Measurements from ENCODE around the gene NBAS. TPM values are rescaled to one million over a fixed set of nuclear protein-coding genes. Genes with fewer than 3 reads are reported as not detected.

NBAS gene
- total RNA-seq, 1 donor from 2014 or later = 61.6 TPM

GRCh38 chr2:15471606-15472005, 89.5 kb downstream of the NBAS start:
- TF ChIP-seq CTCF (conservative IDR thresholded peaks at IDR 0.05) = no peak
- H3K27me3 Mint-ChIP-seq (ENCODE audit: low read depth) = no peaks in the 10 kb centered on the region
- H3K27ac Mint-ChIP-seq (ENCODE audit: unreplicated experiment) = no peak overlapping the region
- no peaks in the 10 kb centered on the region for H3K4me1 Mint-ChIP-seq
- no peak overlapping the region for H3K4me3 Mint-ChIP-seq
- DNase-seq (ENCODE audit: low read depth, low spot score) = no peak
- H3K9me3 Mint-ChIP-seq = no peaks in the 10 kb centered on the region
- H3K36me3 Mint-ChIP-seq (ENCODE audit: low read depth) = peaks cover 31% of the 10 kb centered on the region

DNA sequence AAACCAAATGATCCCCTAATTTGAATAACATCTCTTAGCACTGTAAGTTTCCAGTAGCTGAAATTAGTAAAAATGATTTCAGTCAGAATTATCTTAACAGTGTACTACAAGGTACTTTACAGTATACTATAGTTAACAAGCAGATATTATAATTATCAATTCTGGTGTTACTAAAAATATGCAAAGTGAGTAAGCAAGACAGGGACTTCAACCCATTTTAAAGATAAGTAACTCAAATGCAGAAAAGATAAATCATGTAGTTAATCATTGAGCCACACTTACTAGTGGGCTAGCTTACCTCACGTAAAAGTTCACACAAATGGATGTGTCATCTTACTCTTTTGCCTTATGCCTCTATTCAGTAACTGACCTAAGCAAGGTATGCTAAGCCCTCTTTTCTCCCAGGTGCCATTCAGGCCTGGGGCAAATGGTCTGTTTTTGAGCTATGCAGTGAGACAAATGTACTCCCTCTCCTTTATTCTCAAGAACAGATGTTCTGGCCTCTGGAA, 101.0 kb downstream of the NBAS start:
- no peaks in the 10 kb centered on the region for H3K9me3 Mint-ChIP-seq

DNA sequence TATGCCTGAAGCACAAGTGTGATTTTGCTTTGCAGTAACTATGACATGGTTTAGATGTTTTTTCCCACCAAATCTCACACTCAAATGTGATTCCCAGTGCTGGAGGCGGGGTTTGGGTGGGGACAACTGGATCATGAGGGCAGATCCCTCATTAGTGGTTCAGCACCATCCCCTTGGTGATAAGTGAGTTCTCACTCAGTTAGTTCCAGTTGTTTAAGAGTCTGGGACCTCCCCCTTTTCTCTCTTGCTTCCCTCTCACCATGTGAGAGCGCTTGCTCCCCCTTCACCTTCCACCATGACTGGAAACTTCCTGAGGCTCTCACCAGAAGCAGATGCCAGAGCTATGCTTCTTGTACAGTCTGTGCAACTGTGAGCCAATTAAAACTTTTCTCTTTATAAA, 102.9 kb downstream of the NBAS start:
- peaks cover 12% of the 10 kb centered on the region for H3K36me3 Mint-ChIP-seq (ENCODE audit: low read depth)
- TF ChIP-seq CTCF (conservative IDR thresholded peaks at IDR 0.05) = no peak
- no peak for DNase-seq (ENCODE audit: low read depth, low spot score)
- no peak overlapping the region for H3K27ac Mint-ChIP-seq (ENCODE audit: unreplicated experiment)
- no peaks in the 10 kb centered on the region for H3K4me1 Mint-ChIP-seq
- H3K27me3 Mint-ChIP-seq (ENCODE audit: low read depth) = no peaks in the 10 kb centered on the region
- H3K4me3 Mint-ChIP-seq = no peak overlapping the region
- no peaks in the 10 kb centered on the region for H3K9me3 Mint-ChIP-seq

More for the DNA sequence above, 101.0 kb downstream of the NBAS start:
- Mint-ChIP-seq H3K36me3 (ENCODE audit: low read depth) (peaks cover 13% of the 10 kb centered on the region), H3K27me3 (ENCODE audit: low read depth) (no peaks in the 10 kb centered on the region), H3K4me3 (no peak overlapping the region), H3K27ac (ENCODE audit: unreplicated experiment) (no peak overlapping the region), H3K4me1 (no peaks in the 10 kb centered on the region)
- TF ChIP-seq CTCF (conservative IDR thresholded peaks at IDR 0.05) = no peak
- no peak for DNase-seq (ENCODE audit: low read depth, low spot score)

GRCh38 chr2:15457868-15458267, 103.3 kb downstream of the NBAS start:
- no peak for DNase-seq (ENCODE audit: low read depth, low spot score)
- H3K4me1 Mint-ChIP-seq = no peaks in the 10 kb centered on the region
- H3K36me3 Mint-ChIP-seq (ENCODE audit: low read depth) = peaks cover 12% of the 10 kb centered on the region
- H3K27me3 Mint-ChIP-seq (ENCODE audit: low read depth) = no peaks in the 10 kb centered on the region
- no peak for TF ChIP-seq CTCF (conservative IDR thresholded peaks at IDR 0.05)
- no peak overlapping the region for H3K27ac Mint-ChIP-seq (ENCODE audit: unreplicated experiment)
- H3K9me3 Mint-ChIP-seq = no peaks in the 10 kb centered on the region
- no peak overlapping the region for H3K4me3 Mint-ChIP-seq

- no peak overlapping the region for H3K4me3 Mint-ChIP-seq
- H3K36me3 Mint-ChIP-seq (ENCODE audit: low read depth) = peaks cover 19% of the 10 kb centered on the region
- peaks cover 3% of the 10 kb centered on the region for H3K9me3 Mint-ChIP-seq
- no peak for DNase-seq (ENCODE audit: low read depth, low spot score)
- no peak for TF ChIP-seq CTCF (conservative IDR thresholded peaks at IDR 0.05)
- no peaks in the 10 kb centered on the region for H3K27me3 Mint-ChIP-seq (ENCODE audit: low read depth)
- no peaks in the 10 kb centered on the region for H3K4me1 Mint-ChIP-seq
- no peak overlapping the region for H3K27ac Mint-ChIP-seq (ENCODE audit: unreplicated experiment)
Observed at GRCh38 chr2:15456352-15456751, 104.8 kb downstream of the NBAS start.

- Mint-ChIP-seq H3K4me1 (no peaks in the 10 kb centered on the region), H3K27ac (ENCODE audit: unreplicated experiment) (no peak overlapping the region), H3K9me3 (peaks cover 6% of the 10 kb centered on the region), H3K4me3 (no peak overlapping the region), H3K27me3 (ENCODE audit: low read depth) (no peaks in the 10 kb centered on the region), H3K36me3 (ENCODE audit: low read depth) (peaks cover 23% of the 10 kb centered on the region)
- no peak for TF ChIP-seq CTCF (conservative IDR thresholded peaks at IDR 0.05)
- DNase-seq (ENCODE audit: low read depth, low spot score) = no peak
Observed at GRCh38 chr2:15450808-15451207, 110.3 kb downstream of the NBAS start.
